ENCODE data around the gene ANKRD23.
"Not testable (repeated sequence)": the region's sequence is repeated elsewhere in the genome, so short reads cannot be mapped to it uniquely, and the experiment has no call there.

The ANKRD23 gene

DNA sequence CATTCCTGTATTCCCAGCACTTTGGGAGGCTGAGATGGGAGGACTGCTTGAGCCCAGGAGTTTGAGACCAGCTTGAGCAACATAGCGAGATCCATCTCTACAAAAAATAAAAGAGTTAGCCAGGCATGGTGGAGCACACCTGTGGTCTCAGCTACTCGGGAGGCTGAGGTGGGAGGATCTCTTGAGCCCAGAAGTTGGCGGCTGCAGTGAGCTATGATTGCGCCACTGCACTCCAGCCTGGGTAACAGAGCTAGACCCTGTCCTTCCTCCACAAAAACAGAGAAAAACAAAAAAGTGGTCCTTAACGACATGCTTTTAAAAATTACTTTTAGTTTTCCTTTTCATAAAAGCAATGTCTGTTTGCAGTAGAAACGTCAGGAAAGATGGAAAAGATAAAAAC, 47.3 kb downstream of the ANKRD23 start:
- DNase-seq (ENCODE audit: low spot score) = not testable (repeated sequence)

GRCh38 chr2:96795076-96795475, 48.7 kb downstream of the ANKRD23 start:
- DNase-seq (ENCODE audit: low spot score) = no peak

GRCh38 chr2:96792772-96793749, 50.8 kb downstream of the ANKRD23 start:
- DNase-seq (ENCODE audit: low spot score) = no peak

DNA sequence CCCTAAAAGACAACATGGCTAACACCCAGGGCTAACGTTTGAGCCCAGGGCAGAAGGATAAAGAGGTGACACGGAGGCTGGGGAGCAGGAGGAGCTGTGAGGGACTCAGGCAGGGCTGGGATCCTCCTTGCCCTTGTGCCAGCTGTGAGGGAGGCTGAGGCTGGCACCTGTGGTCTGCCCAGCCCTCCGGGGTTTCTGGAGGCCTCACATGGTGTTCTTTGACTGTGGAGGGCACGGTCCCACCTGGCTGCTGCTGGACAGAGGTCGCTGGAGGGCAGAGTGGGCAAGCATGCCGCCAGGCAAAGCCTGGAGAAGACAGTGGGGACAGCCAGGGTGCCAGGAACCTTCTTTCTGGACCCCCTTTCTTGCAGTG, 54.6 kb downstream of the ANKRD23 start:
- DNase-seq (ENCODE audit: low spot score) = no peak

DNA sequence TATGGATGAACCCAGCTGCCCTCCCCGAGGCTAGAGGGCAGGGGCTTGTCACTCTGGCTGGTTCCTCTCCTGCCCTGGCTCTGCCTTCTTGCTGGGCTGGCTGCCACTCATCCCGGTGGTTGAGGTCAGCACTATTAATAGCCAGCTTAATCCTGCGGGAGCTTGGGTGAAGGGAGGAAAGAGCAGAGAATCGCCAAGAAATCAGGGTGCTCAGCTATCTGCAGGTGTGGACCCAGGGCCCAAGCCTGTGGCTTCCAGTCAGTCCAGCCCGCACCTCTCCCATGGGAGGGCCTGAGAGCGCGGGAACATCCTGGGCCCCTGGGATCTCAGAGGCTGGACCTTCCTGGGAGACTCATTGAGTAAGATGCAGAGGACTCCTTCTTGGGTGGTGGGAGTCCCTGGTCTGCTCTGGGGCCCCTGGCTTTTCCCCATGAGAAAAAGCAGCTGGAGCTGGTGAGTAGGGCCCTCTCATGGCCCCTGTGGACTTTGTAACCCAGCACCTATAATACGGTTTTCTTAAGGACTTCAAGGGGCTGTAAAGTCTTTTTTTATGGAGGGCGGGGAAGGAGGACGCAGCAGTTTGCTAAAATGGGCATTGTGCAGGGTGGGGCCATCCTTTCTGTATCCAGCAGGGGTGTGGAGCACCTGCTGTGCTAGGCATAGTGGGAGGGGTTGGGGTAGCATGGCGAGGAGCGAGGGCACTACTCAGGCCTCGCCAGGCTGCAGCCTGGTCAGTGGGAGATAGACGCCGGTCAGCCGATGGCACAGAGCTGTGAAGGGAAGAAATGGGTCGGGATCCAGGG, 55.2 kb downstream of the ANKRD23 start:
- peak; percentile 31 for DNase-seq (ENCODE audit: low spot score)
